Tibial nerve (tissue), 4 donors: ENCODE results near the gene NFE2L3. TPM values are rescaled to one million over a fixed set of nuclear protein-coding genes. Genes with fewer than 3 reads are reported as not detected.
A peak's percentile ranks its signal among the peaks of the same experiment; 100 is the strongest.

Experiments
- DNase-seq, 2 donors: peaks; one replicate each; pipeline ENCODE4 v3.0.0-alpha.2; 2019; ENCODE audit warnings: low spot score in 2 of 2
- H3K27ac ChIP-seq, 4 donors: fragments of 200-600 bp; sonication (generic) in 3 of 4; one replicate each; pipeline ENCODE4 v1.5.1; 2017 to 2019; ENCODE audit warnings: mild to moderate bottlenecking in 1 of 4
- H3K27me3 ChIP-seq, 2 donors: fragments of 200-600 bp; sonication (generic) in 1 of 2; one replicate each; pipeline versions ENCODE4 v1.5.1 to v1.6.0; 2017 to 2019
- H3K36me3 ChIP-seq, 3 donors: fragments of 200-600 bp; sonication (generic); one replicate each; pipeline ENCODE4 v1.5.1; 2018 to 2019
- H3K4me1 ChIP-seq, 4 donors: fragments of 200-600 bp; sonication (generic) in 3 of 4; one replicate each; pipeline ENCODE4 v1.5.1; 2017 to 2019
- H3K4me3 ChIP-seq, 4 donors: fragments of 200-600 bp; sonication (generic) in 3 of 4; one replicate each; pipeline ENCODE4 v1.5.1; 2017 to 2019; ENCODE audit warnings: mild to moderate bottlenecking in 1 of 4, moderate library complexity in 1 of 4
- H3K9me3 ChIP-seq, 4 donors: fragments of 200-600 bp; sonication (generic) in 3 of 4; one replicate each; pipeline ENCODE4 v1.5.1; 2017 to 2019
- EP300 ChIP-seq, 2 donors: sonication (generic); formaldehyde crosslinking; IDR thresholded peaks; one replicate each; pipeline ENCODE4 v1.6.1; 2017; ENCODE audit warnings: antibody characterized with exemption in 2 of 2, mild to moderate bottlenecking in 1 of 2
- POLR2A ChIP-seq, 2 donors: fragments of 450-650 bp; IDR thresholded peaks; one replicate each; pipeline ENCODE4 v1.6.1; 2017; ENCODE audit warnings: antibody characterized with exemption in 2 of 2, mild to moderate bottlenecking in 2 of 2, moderate library complexity in 2 of 2
- WGBS, 2 donors: methylation state at CpG; one replicate each; pipeline ENCODE4 v1.1.5; 2018; 5-methylcytosine and 5-hydroxymethylcytosine counted together
- total RNA-seq, 4 donors: library from RNA; depleted of rRNA; stranded (reverse); fragments of >200 nt; gene quantifications; one replicate each; pipeline ENCODE4 v1.1.0, GENCODE V29; 2016
- TF ChIP-seq, protein P1 (sequence below), 5 experiments: fragments of 200-600 bp in 3 of 5; fragments of 450-650 bp in 2 of 5; sonication (generic) in 3 of 5; IDR thresholded peaks; one replicate each; pipeline ENCODE4 v1.5.1; 2016 to 2019; ENCODE audit warnings: antibody characterized with exemption in 5 of 5, mild to moderate bottlenecking in 3 of 5, moderate library complexity in 2 of 5

The NFE2L3 gene
- total RNA-seq: 1 to 10 TPM; 2.7 to 6.5 (median 5.1) TPM

- Histone ChIP-seq H3K27ac (peak within 1 kb of the TSS in 3 of 4 donors; percentile 36 to 62 (median 59)), H3K36me3 (no peaks in the 10 kb centered on the region), H3K4me1 (peaks cover 0 to 37% (median 18%) of the 10 kb centered on the region in 4 donors), H3K9me3 (no peaks in the 10 kb centered on the region), H3K27me3 (peaks cover 0 to 8% of the 10 kb centered on the region in 2 donors), H3K4me3 (peak within 1 kb of the TSS; percentile 48 to 68 (median 55))
- DNase-seq: peak; percentile 39 to 47
- WGBS, 2 donors: 1% methylated on average over 46 to 61 of the region's 95 CpGs
- TF ChIP-seq, protein P1, sequence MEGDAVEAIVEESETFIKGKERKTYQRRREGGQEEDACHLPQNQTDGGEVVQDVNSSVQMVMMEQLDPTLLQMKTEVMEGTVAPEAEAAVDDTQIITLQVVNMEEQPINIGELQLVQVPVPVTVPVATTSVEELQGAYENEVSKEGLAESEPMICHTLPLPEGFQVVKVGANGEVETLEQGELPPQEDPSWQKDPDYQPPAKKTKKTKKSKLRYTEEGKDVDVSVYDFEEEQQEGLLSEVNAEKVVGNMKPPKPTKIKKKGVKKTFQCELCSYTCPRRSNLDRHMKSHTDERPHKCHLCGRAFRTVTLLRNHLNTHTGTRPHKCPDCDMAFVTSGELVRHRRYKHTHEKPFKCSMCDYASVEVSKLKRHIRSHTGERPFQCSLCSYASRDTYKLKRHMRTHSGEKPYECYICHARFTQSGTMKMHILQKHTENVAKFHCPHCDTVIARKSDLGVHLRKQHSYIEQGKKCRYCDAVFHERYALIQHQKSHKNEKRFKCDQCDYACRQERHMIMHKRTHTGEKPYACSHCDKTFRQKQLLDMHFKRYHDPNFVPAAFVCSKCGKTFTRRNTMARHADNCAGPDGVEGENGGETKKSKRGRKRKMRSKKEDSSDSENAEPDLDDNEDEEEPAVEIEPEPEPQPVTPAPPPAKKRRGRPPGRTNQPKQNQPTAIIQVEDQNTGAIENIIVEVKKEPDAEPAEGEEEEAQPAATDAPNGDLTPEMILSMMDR (IDR thresholded peaks at IDR 0.05): peak; percentile 7 to 39 (median 29)
- TF ChIP-seq POLR2A (IDR thresholded peaks at IDR 0.05): peak in 1 of 2 donors; percentile 36
- peak in 1 of 2 donors; percentile 27 for TF ChIP-seq EP300 (IDR thresholded peaks at IDR 0.05)
Measured at GRCh38 chr7:26151953-26152781, at the start of gene NFE2L3. NFE2L3 (plus strand) TSS chr7:26152198; CDS start chr7:26152499, 301 bp downstream.

- H3K9me3 ChIP-seq: no peaks in the 10 kb centered on the region
- no peaks in the 10 kb centered on the region for H3K36me3 ChIP-seq
- DNase-seq: no peak
- WGBS, 2 donors: 63 to 73% methylated on average over 3 of the region's 3 CpGs
- H3K4me3 ChIP-seq: no peak overlapping the region
- H3K27me3 ChIP-seq: no peaks in the 10 kb centered on the region
- H3K4me1 ChIP-seq: peaks cover 0 to 10% (median 0%) of the 10 kb centered on the region in 4 donors
- no peak overlapping the region for H3K27ac ChIP-seq
- TF ChIP-seq, protein P1 (IDR thresholded peaks at IDR 0.05): no peak
- TF ChIP-seq POLR2A (IDR thresholded peaks at IDR 0.05): no peak
- no peak for TF ChIP-seq EP300 (IDR thresholded peaks at IDR 0.05)
Measured at GRCh38 chr7:26103596-26103995, 48.4 kb upstream of the NFE2L3 start.

- H3K4me1 ChIP-seq: peaks cover 0 to 10% (median 0%) of the 10 kb centered on the region in 4 donors
- no peak for DNase-seq
Measured at GRCh38 chr7:26105236-26105635, 46.8 kb upstream of the NFE2L3 start.

GRCh38 chr7:26105931-26106330 is 46.1 kb upstream of the NFE2L3 start:
- no peaks in the 10 kb centered on the region for H3K27me3 ChIP-seq

More at GRCh38 chr7:26105236-26105635, 46.8 kb upstream of the NFE2L3 start:
- no peaks in the 10 kb centered on the region for H3K9me3 ChIP-seq
- TF ChIP-seq, protein P1 (IDR thresholded peaks at IDR 0.05): no peak
- TF ChIP-seq POLR2A (IDR thresholded peaks at IDR 0.05): no peak
- no peaks in the 10 kb centered on the region for H3K27me3 ChIP-seq
- no peaks in the 10 kb centered on the region for H3K36me3 ChIP-seq
- 76 to 91% methylated on average over 1 of the region's 1 CpG for WGBS, 2 donors
- H3K4me3 ChIP-seq: no peak overlapping the region
- no peak overlapping the region for H3K27ac ChIP-seq

More at GRCh38 chr7:26105931-26106330, 46.1 kb upstream of the NFE2L3 start:
- WGBS, 2 donors: 94 to 95% methylated on average over 11 of the region's 11 CpGs
- Histone ChIP-seq H3K9me3 (no peaks in the 10 kb centered on the region), H3K36me3 (no peaks in the 10 kb centered on the region), H3K4me3 (no peak overlapping the region), H3K27ac (no peak overlapping the region), H3K4me1 (peaks cover 0 to 10% (median 0%) of the 10 kb centered on the region in 4 donors)
- TF ChIP-seq EP300 (IDR thresholded peaks at IDR 0.05) (no peak), POLR2A (IDR thresholded peaks at IDR 0.05) (no peak)
- TF ChIP-seq, protein P1 (IDR thresholded peaks at IDR 0.05): no peak
- DNase-seq: no peak
